ENCODE measurements around the gene PNKD. TPM values are rescaled to one million over a fixed set of nuclear protein-coding genes. Genes with fewer than 3 reads are reported as not detected.

PNKD gene
- polyA plus RNA-seq, 3 donors, result 89.9 to 98.8 (median 89.9) TPM

- DNase-seq (ENCODE audit: low read depth in 3 of 3, low spot score in 2 of 3), result no peak
Measured at GRCh38 chr2:218368621-218369153, 98.4 kb downstream of the PNKD start.

- DNase-seq (ENCODE audit: low read depth in 3 of 3, low spot score in 2 of 3), result no peak
Measured at GRCh38 chr2:218369330-218369729, 99.0 kb downstream of the PNKD start.

GRCh38 chr2:218370410-218371063 is 100.2 kb downstream of the PNKD start:
- no peak for DNase-seq (ENCODE audit: low read depth in 3 of 3, low spot score in 2 of 3)

DNA sequence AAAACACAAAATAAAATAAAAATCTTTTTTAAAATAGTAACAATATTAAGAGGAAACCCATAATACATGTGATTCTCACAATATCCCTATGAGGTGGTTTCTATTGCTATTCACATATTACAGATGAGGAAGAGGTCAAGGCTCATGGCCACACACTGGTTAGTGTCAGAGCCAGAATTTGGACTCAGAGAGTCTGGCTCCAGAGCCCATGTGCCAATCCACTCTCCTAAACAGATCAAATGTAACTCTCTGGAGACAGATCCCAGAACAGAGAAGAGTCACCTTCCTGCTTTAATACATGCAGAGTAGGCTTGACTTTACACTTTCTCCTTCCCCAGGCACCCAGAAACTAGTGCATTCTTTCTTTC is 101.6 kb downstream of the PNKD start:
- DNase-seq (ENCODE audit: low read depth in 3 of 3, low spot score in 2 of 3), result no peak

DNA sequence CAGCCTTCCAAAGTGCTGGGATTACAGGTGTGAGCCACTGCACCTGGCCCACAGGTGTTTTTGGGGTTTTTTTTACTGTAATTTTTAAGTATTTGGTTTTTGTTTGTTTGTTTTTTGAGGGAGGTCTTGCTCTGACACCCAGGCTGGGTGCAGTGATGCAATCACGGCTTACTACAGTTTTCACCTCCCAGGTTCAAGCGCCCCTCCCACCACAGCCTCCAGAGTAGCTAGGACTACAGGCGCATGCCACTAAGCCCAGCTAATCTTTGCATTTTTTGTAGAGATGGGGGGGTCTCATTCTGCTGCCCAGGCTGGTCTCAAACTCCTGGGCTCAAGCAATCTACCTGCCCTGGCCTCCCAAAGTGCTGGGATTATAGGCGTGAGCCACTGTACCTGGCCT is 104.5 kb downstream of the PNKD start:
- DNase-seq (ENCODE audit: low read depth in 3 of 3, low spot score in 2 of 3), result no peak

GRCh38 chr2:218375212-218375611 is 104.9 kb downstream of the PNKD start:
- DNase-seq (ENCODE audit: low read depth in 3 of 3, low spot score in 2 of 3), result no peak

DNA sequence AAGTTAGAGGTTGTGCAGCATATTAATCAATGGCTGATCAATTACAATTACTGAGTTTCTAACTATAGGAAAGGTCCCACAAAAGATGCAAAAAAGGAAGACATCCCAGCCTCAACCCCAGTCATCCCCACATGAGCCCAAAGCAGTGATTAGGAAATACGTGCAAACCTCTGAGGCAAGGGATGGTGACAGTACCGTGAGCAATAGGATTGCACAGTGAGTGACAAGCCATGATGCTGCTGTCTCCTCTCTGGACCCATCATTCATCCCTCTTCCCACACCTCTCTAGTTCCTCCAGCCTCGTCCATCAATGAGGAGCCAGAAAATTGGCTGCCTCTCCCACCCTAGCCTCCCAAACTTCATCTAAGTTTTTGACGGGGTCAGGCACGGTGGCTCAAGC is 107.7 kb downstream of the PNKD start:
- DNase-seq (ENCODE audit: low read depth in 3 of 3, low spot score in 2 of 3), result no peak

DNA sequence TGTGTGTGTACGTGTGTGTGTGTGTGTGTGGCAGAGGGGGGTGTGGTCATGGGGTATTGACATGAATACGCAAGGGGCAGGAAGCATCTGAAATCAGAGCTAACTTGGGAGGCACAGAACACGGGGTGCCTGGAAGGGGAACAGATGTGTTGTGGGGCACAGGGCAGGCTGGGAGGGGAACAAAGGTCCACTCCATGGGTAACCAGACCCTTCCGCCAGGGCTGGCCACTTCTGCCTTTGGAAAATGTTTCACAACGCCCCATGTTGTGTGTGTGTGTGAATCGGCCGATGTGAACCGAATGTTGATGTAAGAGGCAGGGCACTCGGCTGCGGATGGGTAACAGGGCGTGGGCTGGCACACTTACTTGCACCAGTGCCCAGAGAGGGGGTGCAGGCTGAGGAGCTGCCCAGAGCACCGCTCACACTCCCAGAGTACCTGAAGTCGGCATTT is 111.6 kb downstream of the PNKD start, which contains the start of gene SLC11A1:
Gene SLC11A1, plus strand, starts transcription at position 358 of the 451 bp plus-strand sequence. CDS start 96 bp downstream, outside the sequence.
- no peak for DNase-seq (ENCODE audit: low read depth in 3 of 3, low spot score in 2 of 3)

DNA sequence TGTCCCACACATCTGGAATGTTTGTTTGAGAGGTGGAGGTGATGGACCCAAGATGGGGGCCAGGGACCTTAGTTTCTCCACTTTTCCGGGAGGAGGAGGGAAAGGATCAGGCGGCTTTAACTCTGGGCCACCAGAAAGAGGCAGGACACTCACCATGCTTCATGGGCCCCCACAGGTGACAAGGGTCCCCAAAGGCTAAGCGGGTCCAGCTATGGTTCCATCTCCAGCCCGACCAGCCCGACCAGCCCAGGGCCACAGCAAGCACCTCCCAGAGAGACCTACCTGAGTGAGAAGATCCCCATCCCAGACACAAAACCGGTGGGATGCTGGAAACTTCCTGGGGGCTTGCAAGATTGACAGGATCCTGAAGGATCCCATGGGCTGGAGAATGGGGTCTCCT is 112.5 kb downstream of the PNKD start:
- no peak for DNase-seq (ENCODE audit: low read depth in 3 of 3, low spot score in 2 of 3)

DNA sequence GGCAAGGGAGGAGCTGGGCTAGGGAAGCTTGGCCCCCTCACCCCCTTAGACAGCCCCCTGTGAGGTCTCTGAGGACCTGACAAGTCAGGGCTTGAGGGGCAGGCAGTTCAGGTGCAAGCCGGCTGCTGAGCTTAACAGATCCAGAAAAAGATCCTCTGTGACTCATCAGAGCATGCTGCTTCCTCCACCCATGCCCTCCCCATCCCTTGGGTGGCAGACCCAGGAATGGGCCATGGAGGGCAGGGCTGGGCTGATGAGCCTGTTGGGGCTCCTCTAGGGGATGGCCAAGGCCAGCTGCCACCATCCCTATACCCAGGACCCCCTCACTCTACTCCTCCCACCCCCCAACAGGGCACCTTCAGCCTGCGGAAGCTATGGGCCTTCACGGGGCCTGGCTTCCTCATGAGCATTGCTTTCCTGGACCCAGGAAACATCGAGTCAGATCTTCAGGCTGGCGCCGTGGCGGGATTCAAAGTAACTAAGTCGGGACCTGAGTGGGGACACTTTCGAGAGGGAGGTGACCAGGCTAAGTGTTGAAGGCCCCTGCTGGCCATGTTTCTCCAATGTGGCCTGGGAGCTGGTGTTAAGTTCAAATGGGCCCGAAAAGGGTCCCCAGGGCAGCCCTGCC is 113.7 kb downstream of the PNKD start:
- no peak for DNase-seq (ENCODE audit: low read depth in 3 of 3, low spot score in 2 of 3)

DNA sequence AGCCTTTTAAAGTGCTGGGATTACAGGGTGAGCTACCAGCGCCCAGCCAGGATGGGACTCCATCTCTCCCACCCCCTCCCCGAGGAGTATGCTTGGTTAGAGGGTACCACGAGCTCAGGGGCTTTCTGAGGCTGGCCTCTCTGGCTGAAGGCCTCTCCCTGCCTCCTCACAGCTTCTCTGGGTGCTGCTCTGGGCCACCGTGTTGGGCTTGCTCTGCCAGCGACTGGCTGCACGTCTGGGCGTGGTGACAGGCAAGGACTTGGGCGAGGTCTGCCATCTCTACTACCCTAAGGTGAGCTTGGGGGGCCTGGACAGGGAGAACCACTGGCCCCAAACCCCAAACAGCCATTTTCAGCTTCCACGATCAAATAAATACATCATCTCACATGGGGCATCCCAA is 114.7 kb downstream of the PNKD start:
- no peak for DNase-seq (ENCODE audit: low read depth in 3 of 3, low spot score in 2 of 3)

GRCh38 chr2:218386505-218387368 is 116.4 kb downstream of the PNKD start:
- no peak for DNase-seq (ENCODE audit: low read depth in 3 of 3, low spot score in 2 of 3)

- peak in 1 of 3 donors; percentile 72 for DNase-seq (ENCODE audit: low read depth in 3 of 3, low spot score in 2 of 3)
Measured at GRCh38 chr2:218387369-218388194, 117.3 kb downstream of the PNKD start.

- DNase-seq (ENCODE audit: low read depth in 3 of 3, low spot score in 2 of 3), result no peak
Measured at GRCh38 chr2:218389333-218390150, 119.2 kb downstream of the PNKD start.

DNA sequence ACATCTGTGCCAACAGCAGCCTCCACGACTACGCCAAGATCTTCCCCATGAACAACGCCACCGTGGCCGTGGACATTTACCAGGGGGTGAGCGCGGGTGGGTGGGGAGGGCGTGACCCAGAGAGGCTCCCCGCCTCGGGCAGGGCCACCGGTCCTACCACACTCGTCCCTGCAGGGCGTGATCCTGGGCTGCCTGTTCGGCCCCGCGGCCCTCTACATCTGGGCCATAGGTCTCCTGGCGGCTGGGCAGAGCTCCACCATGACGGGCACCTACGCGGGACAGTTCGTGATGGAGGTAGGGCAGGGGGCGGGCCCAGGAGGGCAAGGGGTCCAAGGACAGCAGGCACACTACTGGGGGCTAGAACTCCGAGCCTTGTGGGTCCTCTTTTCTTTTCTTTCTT is 120.9 kb downstream of the PNKD start:
- no peak for DNase-seq (ENCODE audit: low read depth in 3 of 3, low spot score in 2 of 3)

GRCh38 chr2:218392459-218392858 is 122.1 kb downstream of the PNKD start:
- DNase-seq (ENCODE audit: low read depth in 3 of 3, low spot score in 2 of 3), result no peak

DNA sequence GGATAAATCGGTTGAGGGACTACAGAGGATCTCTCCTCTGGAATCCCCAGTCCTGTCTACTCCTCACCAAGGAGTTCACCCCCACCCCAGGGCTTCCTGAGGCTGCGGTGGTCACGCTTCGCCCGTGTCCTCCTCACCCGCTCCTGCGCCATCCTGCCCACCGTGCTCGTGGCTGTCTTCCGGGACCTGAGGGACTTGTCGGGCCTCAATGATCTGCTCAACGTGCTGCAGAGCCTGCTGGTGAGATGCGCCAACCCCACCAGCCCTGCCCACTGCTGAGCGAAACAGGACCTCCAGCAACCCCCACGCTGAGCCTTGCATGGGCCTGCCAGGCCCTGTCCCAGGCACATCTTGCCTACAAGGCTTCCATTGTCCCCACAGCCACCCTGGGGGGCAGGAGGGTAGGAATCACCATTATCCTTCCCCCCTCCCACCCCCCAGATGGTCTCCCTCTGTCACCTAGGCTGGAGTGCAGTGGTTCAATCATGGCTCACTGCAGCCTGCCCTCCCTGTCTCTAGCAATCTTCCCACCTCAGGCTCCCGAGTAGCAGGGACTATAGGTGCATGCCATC is 122.7 kb downstream of the PNKD start:
- no peak for DNase-seq (ENCODE audit: low read depth in 3 of 3, low spot score in 2 of 3)

GRCh38 chr2:218393750-218394290 is 123.5 kb downstream of the PNKD start:
- DNase-seq (ENCODE audit: low read depth in 3 of 3, low spot score in 2 of 3), result no peak
